H9 (cell line): ENCODE data around the gene FHIT. TPM values are rescaled to one million over a fixed set of nuclear protein-coding genes. Genes with fewer than 3 reads are reported as not detected.

Source experiments
- DNase-seq: peaks from one replicate; pipeline ENCODE4 v3.0.0-alpha.2; 2017
- H2AFZ ChIP-seq: one replicate; pipeline ENCODE4 v1.6.1; 2013; ENCODE audit warnings: mild to moderate bottlenecking, low read length, control low read depth, moderate library complexity
- H2AK5ac ChIP-seq: 2 replicates; pipeline ENCODE4 v1.6.1; 2013; ENCODE audit warnings: low read length, control low read depth, mixed read lengths; ENCODE audit not compliant: insufficient read length
- H2BK120ac ChIP-seq: one replicate; pipeline ENCODE4 v1.6.1; 2013; ENCODE audit warnings: low read depth, mild to moderate bottlenecking, low read length, control low read depth, inconsistent platforms; ENCODE audit not compliant: poor library complexity, severe bottlenecking
- H2BK12ac ChIP-seq: 2 replicates; pipeline ENCODE4 v1.6.1; 2013; ENCODE audit warnings: low read length, control low read depth, mixed read lengths, low read depth; ENCODE audit not compliant: insufficient read length
- H2BK15ac ChIP-seq: 2 replicates; pipeline ENCODE4 v1.6.1; 2013; ENCODE audit warnings: low read depth, low read length, control low read depth
- H2BK20ac ChIP-seq: one replicate; pipeline ENCODE4 v1.6.1; 2013; ENCODE audit warnings: low read depth, mild to moderate bottlenecking, low read length, control low read depth, inconsistent platforms; ENCODE audit not compliant: poor library complexity, severe bottlenecking
- H2BK5ac ChIP-seq: 2 replicates; pipeline ENCODE4 v1.6.1; 2013; ENCODE audit warnings: low read length, control low read depth, mixed read lengths; ENCODE audit not compliant: insufficient read length
- H3K14ac ChIP-seq: 2 replicates; pipeline ENCODE4 v1.6.1; 2013; ENCODE audit warnings: low read length, control low read depth; ENCODE audit not compliant: insufficient read depth
- H3K18ac ChIP-seq: 2 replicates; pipeline ENCODE4 v1.6.1; 2013; ENCODE audit warnings: low read depth, mild to moderate bottlenecking, mixed read lengths, low read length, control low read depth; ENCODE audit not compliant: insufficient read length
- H3K23ac ChIP-seq: 2 replicates; pipeline ENCODE4 v1.6.1; 2013; ENCODE audit warnings: low read length, control low read depth, mixed read lengths, low read depth; ENCODE audit not compliant: insufficient read length
- H3K23me2 ChIP-seq: 2 replicates; pipeline ENCODE4 v1.6.1; 2013; ENCODE audit warnings: low read depth, mild to moderate bottlenecking, mixed read lengths, low read length, control low read depth; ENCODE audit not compliant: insufficient read length, poor library complexity, severe bottlenecking
- H3K27ac ChIP-seq: 2 replicates; pipeline ENCODE4 v1.5.1; 2013; ENCODE audit warnings: low read length, control low read depth, mixed read lengths, low read depth; ENCODE audit not compliant: insufficient read length
- H3K27me3 ChIP-seq: 2 replicates; pipeline ENCODE4 v1.6.1; 2013; ENCODE audit warnings: low read length, control low read depth, inconsistent platforms; ENCODE audit not compliant: insufficient read depth
- H3K4ac ChIP-seq: 2 replicates; pipeline ENCODE4 v1.6.1; 2013; ENCODE audit warnings: low read depth, mild to moderate bottlenecking, control low read depth, inconsistent platforms, low read length, moderate library complexity
- H3K4me1 ChIP-seq: 2 replicates; pipeline ENCODE4 v1.6.1; 2013; ENCODE audit warnings: low read length, control low read depth, inconsistent platforms; ENCODE audit not compliant: insufficient read depth
- H3K4me2 ChIP-seq: 2 replicates; pipeline ENCODE4 v1.6.1; 2013; ENCODE audit warnings: low read length, control low read depth, mixed read lengths; ENCODE audit not compliant: insufficient read length, insufficient read depth
- H3K56ac ChIP-seq: 2 replicates; pipeline ENCODE4 v1.6.1; 2013; ENCODE audit warnings: low read depth, mild to moderate bottlenecking, mixed read lengths, low read length, control low read depth; ENCODE audit not compliant: insufficient read length
- H3K79me1 ChIP-seq: 2 replicates; pipeline ENCODE4 v1.6.1; 2013; ENCODE audit warnings: low read depth, mild to moderate bottlenecking, moderate library complexity, low read length, control low read depth, inconsistent platforms; ENCODE audit not compliant: insufficient read depth, poor library complexity, severe bottlenecking
- H3K79me2 ChIP-seq: 2 replicates; pipeline ENCODE4 v1.6.1; 2013; ENCODE audit warnings: low read length, control low read depth, inconsistent platforms; ENCODE audit not compliant: insufficient read depth
- H3K9ac ChIP-seq: 2 replicates; pipeline ENCODE4 v1.6.1; 2013; ENCODE audit warnings: low read length, control low read depth, mixed read lengths; ENCODE audit not compliant: insufficient read length; ENCODE audit errors: extremely low read depth
- H3K9me3 ChIP-seq: one replicate; pipeline ENCODE4 v1.6.1; 2013; ENCODE audit warnings: low read depth, low read length, inconsistent platforms; ENCODE audit not compliant: control insufficient read depth
- H3T11ph ChIP-seq: one replicate; pipeline ENCODE4 v1.6.1; 2013; ENCODE audit warnings: mild to moderate bottlenecking, low read length, control low read depth, inconsistent platforms
- H4K20me1 ChIP-seq: one replicate; pipeline ENCODE4 v1.6.1; 2013; ENCODE audit not compliant: control insufficient read depth, insufficient read length, insufficient read depth
- H4K5ac ChIP-seq: 2 replicates; pipeline ENCODE4 v1.6.1; 2013; ENCODE audit warnings: low read depth, mild to moderate bottlenecking, mixed read lengths, low read length, control low read depth; ENCODE audit not compliant: insufficient read length
- H4K8ac ChIP-seq: replicated peaks from 2 replicates; pipeline ENCODE4 v1.6.1; 2013; ENCODE audit warnings: low read length, control low read depth, mixed read lengths, low read depth; ENCODE audit not compliant: insufficient read length
- H4K91ac ChIP-seq: 2 replicates; pipeline ENCODE4 v1.6.1; 2013; ENCODE audit warnings: low read depth, mild to moderate bottlenecking, moderate library complexity, mixed read lengths, low read length, control low read depth; ENCODE audit not compliant: insufficient read length
- H3K27ac Mint-ChIP-seq, 3 experiments: 2 replicates in 2 of 3; 3 replicates in 1 of 3; pipeline ENCODE4 v1.8.0; 2020 to 2021; ENCODE audit warnings: mixed read lengths in 3 of 3, mild to moderate bottlenecking in 1 of 3, moderate library complexity in 1 of 3
- H3K27me3 Mint-ChIP-seq: 2 replicates; pipeline ENCODE4 v1.8.0; 2021; ENCODE audit warnings: low read depth, mild to moderate bottlenecking, moderate library complexity, mixed read lengths
- H3K36me3 Mint-ChIP-seq, 3 experiments: 2 replicates in 2 of 3; 3 replicates in 1 of 3; pipeline ENCODE4 v1.8.0; 2020 to 2021; ENCODE audit warnings: low read depth in 3 of 3, mixed read lengths in 3 of 3; ENCODE audit not compliant: insufficient read depth in 1 of 3
- H3K4me1 Mint-ChIP-seq, 2 experiments: 2 replicates each; pipeline ENCODE4 v1.8.0; 2020; ENCODE audit warnings: mixed read lengths in 2 of 2
- H3K4me3 Mint-ChIP-seq, 2 experiments: 2 replicates in 1 of 2; 3 replicates in 1 of 2; pipeline ENCODE4 v1.8.0; 2020 to 2021; ENCODE audit warnings: mild to moderate bottlenecking in 2 of 2, mixed read lengths in 2 of 2, moderate library complexity in 1 of 2
- H3K9me3 Mint-ChIP-seq, 2 experiments: 2 replicates in 1 of 2; 3 replicates in 1 of 2; pipeline ENCODE4 v1.8.0; 2020; ENCODE audit warnings: mild to moderate bottlenecking in 2 of 2, mixed read lengths in 2 of 2, moderate library complexity in 1 of 2
- WGBS: extraction: QIAGEN DNeasy Blood & Tissue Kit; methylation state at CpG from one replicate; pipeline ENCODE4 v1.1.7; 2013; ENCODE audit warnings: missing lambda C conversion rate, low lambda C conversion rate, mixed read lengths; ENCODE audit not compliant: insufficient read length; ENCODE audit errors: extremely low coverage; 5-methylcytosine and 5-hydroxymethylcytosine counted together
- total RNA-seq: library from RNA; stranded (reverse); gene quantifications from 2 replicates; pipeline ENCODE4 v1.2.1, GENCODE V29; 2021
- TF ChIP-seq, protein P1 (sequence below): fragments of 200-600 bp; sonication (generic); conservative IDR thresholded peaks from 3 replicates; pipeline ENCODE4 v1.8.0; 2021; ENCODE audit warnings: antibody characterized with exemption, mild to moderate bottlenecking

Gene FHIT
- total RNA-seq, 1 experiment from 2014 or later: 3.0 TPM

- no CpG with 5 or more reads among the region's 7 CpGs for WGBS
Measured at GRCh38 chr3:60036803-60037202, 1214.4 kb downstream of the FHIT start.

More at GRCh38 chr3:60036803-60037202, 1214.4 kb downstream of the FHIT start:
- Histone ChIP-seq H3K18ac (no peak overlapping the region), H2AK5ac (no peak overlapping the region), H2AFZ (no peak overlapping the region), H3K79me1 (no peaks in the 10 kb centered on the region), H4K91ac (no peak overlapping the region), H4K8ac (no peak overlapping the region), H3K9me3 (no peaks in the 10 kb centered on the region), H3K4ac (no peak overlapping the region), H3K4me2 (no peak overlapping the region), H2BK20ac (no peak overlapping the region), H2BK120ac (no peak overlapping the region), H3K79me2 (no peaks in the 10 kb centered on the region), H4K5ac (no peak overlapping the region), H3K23me2 (no peaks in the 10 kb centered on the region), H3T11ph (no peak overlapping the region), H3K14ac (no peak overlapping the region), H3K27ac (no peak overlapping the region), H4K20me1 (no peaks in the 10 kb centered on the region), H3K27me3 (no peaks in the 10 kb centered on the region), H2BK5ac (no peak overlapping the region), H3K23ac (no peak overlapping the region), H2BK12ac (no peak overlapping the region), H3K56ac (no peak overlapping the region), H3K4me1 (no peaks in the 10 kb centered on the region), H3K9ac (no peak overlapping the region), H2BK15ac (no peak overlapping the region)
- no peaks in the 10 kb centered on the region; a peak in 1 of 7 replicates for H3K36me3 Mint-ChIP-seq
- no peaks in the 10 kb centered on the region for H3K27me3 Mint-ChIP-seq
- no peak overlapping the region for H3K4me3 Mint-ChIP-seq
- H3K9me3 Mint-ChIP-seq: no peaks in the 10 kb centered on the region
- H3K4me1 Mint-ChIP-seq: no peaks in the 10 kb centered on the region
- no peak overlapping the region for H3K27ac Mint-ChIP-seq
- DNase-seq: no peak
- TF ChIP-seq, protein P1, sequence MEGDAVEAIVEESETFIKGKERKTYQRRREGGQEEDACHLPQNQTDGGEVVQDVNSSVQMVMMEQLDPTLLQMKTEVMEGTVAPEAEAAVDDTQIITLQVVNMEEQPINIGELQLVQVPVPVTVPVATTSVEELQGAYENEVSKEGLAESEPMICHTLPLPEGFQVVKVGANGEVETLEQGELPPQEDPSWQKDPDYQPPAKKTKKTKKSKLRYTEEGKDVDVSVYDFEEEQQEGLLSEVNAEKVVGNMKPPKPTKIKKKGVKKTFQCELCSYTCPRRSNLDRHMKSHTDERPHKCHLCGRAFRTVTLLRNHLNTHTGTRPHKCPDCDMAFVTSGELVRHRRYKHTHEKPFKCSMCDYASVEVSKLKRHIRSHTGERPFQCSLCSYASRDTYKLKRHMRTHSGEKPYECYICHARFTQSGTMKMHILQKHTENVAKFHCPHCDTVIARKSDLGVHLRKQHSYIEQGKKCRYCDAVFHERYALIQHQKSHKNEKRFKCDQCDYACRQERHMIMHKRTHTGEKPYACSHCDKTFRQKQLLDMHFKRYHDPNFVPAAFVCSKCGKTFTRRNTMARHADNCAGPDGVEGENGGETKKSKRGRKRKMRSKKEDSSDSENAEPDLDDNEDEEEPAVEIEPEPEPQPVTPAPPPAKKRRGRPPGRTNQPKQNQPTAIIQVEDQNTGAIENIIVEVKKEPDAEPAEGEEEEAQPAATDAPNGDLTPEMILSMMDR: no peak
